SK-N-SH (cell line): Measurements from ENCODE around the gene TRMT61B.

Experiments used
- CTCF ChIP-seq: fragments of 200-600 bp; sonication (generic); IDR thresholded peaks from 2 replicates; pipeline ENCODE4 v1.6.1; 2017; ENCODE audit warnings: antibody characterized with exemption, mild to moderate bottlenecking, moderate library complexity
- EP300 ChIP-seq, 2 experiments: IDR thresholded peaks; 2 replicates each; pipeline versions ENCODE4 v1.4.0 to v1.6.1; 2012; ENCODE audit warnings: borderline replicate concordance in 1 of 2, low read depth in 1 of 2, low read length in 1 of 2
- JUND ChIP-seq: IDR thresholded peaks from 2 replicates; pipeline ENCODE4 v1.4.0; 2012
- POLR2AphosphoS5 ChIP-seq: IDR thresholded peaks from 2 replicates; pipeline ENCODE4 v1.6.1; 2012; ENCODE audit warnings: low read depth, low read length
- RAD21 ChIP-seq: IDR thresholded peaks from 2 replicates; pipeline ENCODE4 v1.6.1; 2012; ENCODE audit warnings: mild to moderate bottlenecking, low read length
- YY1 ChIP-seq: IDR thresholded peaks from 2 replicates; pipeline ENCODE4 v1.4.0; 2012; ENCODE audit warnings: low read depth, mild to moderate bottlenecking
- TF ChIP-seq, protein P1 (sequence below): IDR thresholded peaks from 2 replicates; pipeline ENCODE4 v1.4.0; 2012; ENCODE audit warnings: low read depth
- TF ChIP-seq, protein P2 (sequence below): IDR thresholded peaks from 2 replicates; pipeline ENCODE4 v1.6.1; 2012; ENCODE audit warnings: mild to moderate bottlenecking, low read depth, low read length, moderate library complexity

DNA sequence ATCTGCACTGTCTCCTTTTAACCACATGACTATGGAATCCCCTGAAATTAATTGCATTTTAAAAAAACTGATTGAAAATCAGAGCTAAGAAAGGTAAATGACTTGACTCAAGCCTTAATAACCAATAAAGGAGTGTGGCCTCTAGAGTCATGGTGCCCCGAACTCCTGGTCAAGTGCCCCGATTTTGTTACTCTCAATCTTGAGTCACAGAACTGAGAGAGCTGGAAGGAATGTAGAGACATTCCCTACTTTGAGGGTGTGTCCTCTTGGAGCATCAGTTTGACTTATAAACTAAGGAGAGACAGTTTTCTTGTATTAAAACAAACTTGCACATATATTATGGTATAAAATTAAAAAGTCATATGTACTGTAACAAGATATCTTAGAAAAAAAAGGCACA lies 26.8 kb upstream of the TRMT61B start:
- TF ChIP-seq YY1 (no peak), CTCF (no peak), POLR2AphosphoS5 (no peak), JUND (no peak), RAD21 (no peak), EP300 (IDR thresholded peaks at IDR 0.05; ENCODE audit: borderline replicate concordance in 1 of 2, low read depth in 1 of 2, low read length in 1 of 2) (no peak)
- TF ChIP-seq, protein P1, sequence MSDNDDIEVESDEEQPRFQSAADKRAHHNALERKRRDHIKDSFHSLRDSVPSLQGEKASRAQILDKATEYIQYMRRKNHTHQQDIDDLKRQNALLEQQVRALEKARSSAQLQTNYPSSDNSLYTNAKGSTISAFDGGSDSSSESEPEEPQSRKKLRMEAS, result no peak
- TF ChIP-seq, protein P2, sequence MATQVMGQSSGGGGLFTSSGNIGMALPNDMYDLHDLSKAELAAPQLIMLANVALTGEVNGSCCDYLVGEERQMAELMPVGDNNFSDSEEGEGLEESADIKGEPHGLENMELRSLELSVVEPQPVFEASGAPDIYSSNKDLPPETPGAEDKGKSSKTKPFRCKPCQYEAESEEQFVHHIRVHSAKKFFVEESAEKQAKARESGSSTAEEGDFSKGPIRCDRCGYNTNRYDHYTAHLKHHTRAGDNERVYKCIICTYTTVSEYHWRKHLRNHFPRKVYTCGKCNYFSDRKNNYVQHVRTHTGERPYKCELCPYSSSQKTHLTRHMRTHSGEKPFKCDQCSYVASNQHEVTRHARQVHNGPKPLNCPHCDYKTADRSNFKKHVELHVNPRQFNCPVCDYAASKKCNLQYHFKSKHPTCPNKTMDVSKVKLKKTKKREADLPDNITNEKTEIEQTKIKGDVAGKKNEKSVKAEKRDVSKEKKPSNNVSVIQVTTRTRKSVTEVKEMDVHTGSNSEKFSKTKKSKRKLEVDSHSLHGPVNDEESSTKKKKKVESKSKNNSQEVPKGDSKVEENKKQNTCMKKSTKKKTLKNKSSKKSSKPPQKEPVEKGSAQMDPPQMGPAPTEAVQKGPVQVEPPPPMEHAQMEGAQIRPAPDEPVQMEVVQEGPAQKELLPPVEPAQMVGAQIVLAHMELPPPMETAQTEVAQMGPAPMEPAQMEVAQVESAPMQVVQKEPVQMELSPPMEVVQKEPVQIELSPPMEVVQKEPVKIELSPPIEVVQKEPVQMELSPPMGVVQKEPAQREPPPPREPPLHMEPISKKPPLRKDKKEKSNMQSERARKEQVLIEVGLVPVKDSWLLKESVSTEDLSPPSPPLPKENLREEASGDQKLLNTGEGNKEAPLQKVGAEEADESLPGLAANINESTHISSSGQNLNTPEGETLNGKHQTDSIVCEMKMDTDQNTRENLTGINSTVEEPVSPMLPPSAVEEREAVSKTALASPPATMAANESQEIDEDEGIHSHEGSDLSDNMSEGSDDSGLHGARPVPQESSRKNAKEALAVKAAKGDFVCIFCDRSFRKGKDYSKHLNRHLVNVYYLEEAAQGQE, result no peak
